Measurements from ENCODE around the gene LRRN3.

The LRRN3 gene

DNA sequence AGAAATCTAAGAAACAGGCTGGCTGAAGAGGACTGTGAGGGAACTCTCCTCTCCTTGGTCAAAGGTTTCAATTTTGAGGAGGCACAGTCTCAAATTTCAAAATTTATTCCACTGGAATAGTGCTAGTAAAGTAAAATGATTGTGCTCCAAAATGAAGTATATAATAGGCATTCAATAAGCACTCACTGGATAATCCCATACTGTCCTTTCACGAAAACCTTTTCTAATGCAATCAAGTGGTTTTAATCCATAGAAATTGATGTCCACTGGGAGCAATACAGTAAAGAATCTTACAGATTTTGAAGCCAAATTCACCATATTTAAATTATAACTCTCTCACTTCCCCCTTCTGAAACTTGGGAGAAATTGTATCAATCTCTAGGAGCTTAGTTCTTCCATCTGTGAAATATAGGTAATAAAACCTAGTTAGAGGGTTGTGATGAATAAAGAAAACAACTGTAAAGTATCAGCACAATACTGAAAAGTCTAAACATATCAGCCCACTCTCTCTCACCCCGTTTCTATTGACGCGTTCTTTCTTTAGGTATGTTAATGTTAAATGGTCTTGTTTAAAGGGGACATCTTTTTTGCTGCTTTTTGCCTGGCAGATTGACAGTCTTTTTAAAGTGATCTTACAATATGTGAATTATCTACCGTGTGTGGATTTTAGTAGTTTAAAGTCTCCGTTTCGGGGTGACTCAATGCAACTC lies 40.8 kb upstream of the LRRN3 start:
- TF ChIP-seq, protein P1, sequence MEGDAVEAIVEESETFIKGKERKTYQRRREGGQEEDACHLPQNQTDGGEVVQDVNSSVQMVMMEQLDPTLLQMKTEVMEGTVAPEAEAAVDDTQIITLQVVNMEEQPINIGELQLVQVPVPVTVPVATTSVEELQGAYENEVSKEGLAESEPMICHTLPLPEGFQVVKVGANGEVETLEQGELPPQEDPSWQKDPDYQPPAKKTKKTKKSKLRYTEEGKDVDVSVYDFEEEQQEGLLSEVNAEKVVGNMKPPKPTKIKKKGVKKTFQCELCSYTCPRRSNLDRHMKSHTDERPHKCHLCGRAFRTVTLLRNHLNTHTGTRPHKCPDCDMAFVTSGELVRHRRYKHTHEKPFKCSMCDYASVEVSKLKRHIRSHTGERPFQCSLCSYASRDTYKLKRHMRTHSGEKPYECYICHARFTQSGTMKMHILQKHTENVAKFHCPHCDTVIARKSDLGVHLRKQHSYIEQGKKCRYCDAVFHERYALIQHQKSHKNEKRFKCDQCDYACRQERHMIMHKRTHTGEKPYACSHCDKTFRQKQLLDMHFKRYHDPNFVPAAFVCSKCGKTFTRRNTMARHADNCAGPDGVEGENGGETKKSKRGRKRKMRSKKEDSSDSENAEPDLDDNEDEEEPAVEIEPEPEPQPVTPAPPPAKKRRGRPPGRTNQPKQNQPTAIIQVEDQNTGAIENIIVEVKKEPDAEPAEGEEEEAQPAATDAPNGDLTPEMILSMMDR (conservative IDR thresholded peaks at IDR 0.05; ENCODE audit: control insufficient read depth, insufficient read depth, low read depth, low read length): no peak
- no peak overlapping the region for H3K4me3 ChIP-seq (ENCODE audit: control insufficient read depth, low read depth, low read length)
- no peak for DNase-seq (ENCODE audit: low read depth)

DNA sequence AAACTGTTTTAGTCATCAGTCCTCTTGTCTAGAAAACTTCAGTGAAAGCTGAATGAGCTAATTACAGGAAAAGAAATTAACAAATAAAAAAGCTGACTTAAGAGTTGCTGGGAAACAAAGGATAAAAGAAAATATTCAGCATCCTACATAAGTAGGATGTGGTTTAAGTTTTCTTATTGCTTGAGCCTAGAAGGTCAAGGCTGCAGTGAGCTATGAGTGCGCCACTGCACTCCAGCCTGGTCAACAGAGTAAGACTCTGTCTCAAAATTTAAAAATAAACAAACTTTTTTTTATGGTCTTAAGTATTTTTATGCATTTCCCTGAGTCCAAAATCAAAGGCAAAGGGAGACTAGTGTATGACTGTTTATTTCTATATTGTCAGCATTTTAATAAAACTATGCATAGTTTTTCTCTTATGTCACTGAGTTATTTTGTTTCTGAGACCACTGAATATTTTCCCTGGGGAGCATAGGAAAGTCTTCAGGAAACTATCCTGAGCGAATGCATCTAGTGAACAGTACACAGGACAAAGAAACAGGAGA lies 40.0 kb upstream of the LRRN3 start:
- DNase-seq (ENCODE audit: low read depth): no peak
- TF ChIP-seq, protein P1 (conservative IDR thresholded peaks at IDR 0.05; ENCODE audit: control insufficient read depth, insufficient read depth, low read depth, low read length): no peak
- no peak overlapping the region for H3K4me3 ChIP-seq (ENCODE audit: control insufficient read depth, low read depth, low read length)

DNA sequence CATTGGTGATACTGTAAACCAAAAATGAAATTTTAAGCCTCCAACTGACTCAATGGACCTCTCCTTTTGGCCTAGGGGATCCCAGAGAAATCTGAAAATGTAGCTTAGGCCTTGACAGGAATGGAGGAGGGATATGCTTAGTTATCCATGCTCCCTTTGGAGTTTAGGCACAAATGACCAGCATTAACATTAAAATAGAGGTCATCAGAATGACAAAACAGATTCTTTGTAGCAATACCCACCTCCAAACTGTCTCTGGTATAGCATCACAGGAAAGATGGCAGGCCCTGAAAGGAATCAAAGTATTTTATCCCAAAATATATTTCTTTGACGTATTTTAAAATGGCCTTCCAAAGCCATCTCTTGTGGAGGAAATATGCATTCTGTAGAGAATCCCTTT lies 39.1 kb upstream of the LRRN3 start:
- DNase-seq (ENCODE audit: low read depth): no peak
- no peak overlapping the region for H3K4me3 ChIP-seq (ENCODE audit: control insufficient read depth, low read depth, low read length)
- TF ChIP-seq, protein P1 (conservative IDR thresholded peaks at IDR 0.05; ENCODE audit: control insufficient read depth, insufficient read depth, low read depth, low read length): no peak

DNA sequence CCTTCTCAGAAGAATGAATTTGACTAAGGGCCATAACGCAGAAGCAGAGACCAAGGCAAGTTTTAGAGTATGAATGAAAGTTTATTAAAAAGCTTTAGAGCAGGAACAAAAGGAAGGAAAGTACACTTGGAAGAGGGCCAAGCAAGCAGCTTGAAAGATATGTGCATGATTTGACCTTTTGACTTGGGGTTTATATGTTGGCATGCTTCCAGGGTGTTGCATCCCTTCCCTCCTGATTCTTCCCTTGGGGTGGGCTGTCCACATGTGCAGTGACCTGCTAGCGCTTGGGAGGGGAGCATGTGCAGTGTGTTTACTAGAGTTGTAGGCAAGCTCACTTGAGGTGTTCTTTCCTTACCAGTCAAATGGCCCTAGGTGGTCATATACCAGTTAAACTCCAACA lies 37.9 kb upstream of the LRRN3 start:
- H3K4me3 ChIP-seq (ENCODE audit: control insufficient read depth, low read depth, low read length): no peak overlapping the region
- TF ChIP-seq, protein P1 (conservative IDR thresholded peaks at IDR 0.05; ENCODE audit: control insufficient read depth, insufficient read depth, low read depth, low read length): no peak
- DNase-seq (ENCODE audit: low read depth): no peak

DNA sequence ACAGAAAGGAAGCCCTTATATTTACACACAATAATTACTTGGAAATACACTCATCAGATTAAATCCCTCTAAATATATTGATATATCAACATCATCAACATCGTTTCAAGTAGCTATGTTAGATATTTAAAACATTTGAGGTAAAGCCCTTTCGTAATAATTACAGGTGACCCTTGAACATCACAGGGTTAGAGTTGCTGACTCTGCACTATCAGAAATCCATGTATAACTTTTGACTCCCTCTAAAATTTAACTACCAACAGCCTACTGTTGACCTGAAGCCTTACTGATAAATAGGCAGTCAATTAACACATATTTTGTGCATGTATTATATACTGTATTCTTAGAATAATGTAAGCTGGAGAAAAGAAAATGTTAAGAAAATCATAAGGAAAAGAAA lies 34.6 kb upstream of the LRRN3 start:
- H3K4me3 ChIP-seq (ENCODE audit: control insufficient read depth, low read depth, low read length): no peak overlapping the region
- no peak for DNase-seq (ENCODE audit: low read depth)
- TF ChIP-seq, protein P1 (conservative IDR thresholded peaks at IDR 0.05; ENCODE audit: control insufficient read depth, insufficient read depth, low read depth, low read length): no peak

DNA sequence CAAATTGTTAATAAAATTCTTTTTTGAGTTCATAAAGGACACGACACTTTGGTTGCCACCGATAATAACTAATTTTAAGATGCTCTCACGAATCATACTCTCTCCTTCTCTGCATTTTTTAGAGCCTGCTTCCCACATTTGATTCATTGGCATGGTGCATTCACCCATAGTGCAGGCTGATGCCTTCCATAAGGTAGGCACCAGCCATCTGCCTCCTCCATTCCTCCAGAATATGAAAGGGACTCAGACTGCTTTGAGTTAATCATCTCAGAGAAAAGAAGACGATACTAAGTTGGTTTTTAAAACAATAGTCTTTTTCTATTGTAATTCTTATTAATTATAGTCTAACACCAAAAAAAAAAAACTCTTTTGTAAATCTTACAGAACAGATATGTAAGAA lies 33.9 kb upstream of the LRRN3 start:
- TF ChIP-seq, protein P1 (conservative IDR thresholded peaks at IDR 0.05; ENCODE audit: control insufficient read depth, insufficient read depth, low read depth, low read length): no peak
- H3K4me3 ChIP-seq (ENCODE audit: control insufficient read depth, low read depth, low read length): no peak overlapping the region
- no peak for DNase-seq (ENCODE audit: low read depth)

Data from fibroblast of mammary gland (primary cell).